ENCODE data around the gene GIGYF2. TPM values are rescaled to one million over a fixed set of nuclear protein-coding genes. Genes with fewer than 3 reads are reported as not detected.

GIGYF2 gene
- total RNA-seq, 1 donor from 2014 or later = 46.7 TPM

GRCh38 chr2:232791518-232791917, 94.4 kb downstream of the GIGYF2 start:
- H3K36me3 ChIP-seq (ENCODE audit: control insufficient read depth, insufficient read depth, low read length) = peaks cover 2% of the 10 kb centered on the region
- TF ChIP-seq CTCF (IDR thresholded peaks at IDR 0.05; ENCODE audit: insufficient read depth, low read length, poor library complexity, severe bottlenecking) = no peak
- no peak overlapping the region for H3K4me3 ChIP-seq (ENCODE audit: low read depth, low read length)
- H3K27me3 ChIP-seq (ENCODE audit: control insufficient read depth, insufficient read depth, low read length) = no peaks in the 10 kb centered on the region
- DNase-seq (ENCODE audit: low read depth) = no peak

- peaks cover 2% of the 10 kb centered on the region for H3K36me3 ChIP-seq (ENCODE audit: control insufficient read depth, insufficient read depth, low read length)
- H3K4me3 ChIP-seq (ENCODE audit: low read depth, low read length) = no peak overlapping the region
- TF ChIP-seq CTCF (IDR thresholded peaks at IDR 0.05; ENCODE audit: insufficient read depth, low read length, poor library complexity, severe bottlenecking) = no peak
- DNase-seq (ENCODE audit: low read depth) = no peak
- no peaks in the 10 kb centered on the region for H3K27me3 ChIP-seq (ENCODE audit: control insufficient read depth, insufficient read depth, low read length)
These were observed 96.1 kb downstream of the GIGYF2 start for GRCh38 chr2:232793271-232793670.

- no peak for TF ChIP-seq CTCF (IDR thresholded peaks at IDR 0.05; ENCODE audit: insufficient read depth, low read length, poor library complexity, severe bottlenecking)
- H3K4me3 ChIP-seq (ENCODE audit: low read depth, low read length) = no peak overlapping the region
- H3K27me3 ChIP-seq (ENCODE audit: control insufficient read depth, insufficient read depth, low read length) = no peaks in the 10 kb centered on the region
- H3K36me3 ChIP-seq (ENCODE audit: control insufficient read depth, insufficient read depth, low read length) = peaks cover 2% of the 10 kb centered on the region
- no peak for DNase-seq (ENCODE audit: low read depth)
These were observed 97.8 kb downstream of the GIGYF2 start for GRCh38 chr2:232794981-232795380.

- Histone ChIP-seq H3K27me3 (ENCODE audit: control insufficient read depth, insufficient read depth, low read length) (no peaks in the 10 kb centered on the region), H3K4me3 (ENCODE audit: low read depth, low read length) (no peak overlapping the region), H3K36me3 (ENCODE audit: control insufficient read depth, insufficient read depth, low read length) (peaks cover 2% of the 10 kb centered on the region)
- no peak for DNase-seq (ENCODE audit: low read depth)
- TF ChIP-seq CTCF (IDR thresholded peaks at IDR 0.05; ENCODE audit: insufficient read depth, low read length, poor library complexity, severe bottlenecking) = no peak
These were observed 98.8 kb downstream of the GIGYF2 start for GRCh38 chr2:232795920-232796319.

- H3K36me3 ChIP-seq (ENCODE audit: control insufficient read depth, insufficient read depth, low read length) = no peaks in the 10 kb centered on the region
- TF ChIP-seq CTCF (IDR thresholded peaks at IDR 0.05; ENCODE audit: insufficient read depth, low read length, poor library complexity, severe bottlenecking) = no peak
- no peak for DNase-seq (ENCODE audit: low read depth)
These were observed 101.1 kb downstream of the GIGYF2 start for GRCh38 chr2:232798187-232798586.

GRCh38 chr2:232800166-232800565, 103.0 kb downstream of the GIGYF2 start:
- no peaks in the 10 kb centered on the region for H3K27me3 ChIP-seq (ENCODE audit: control insufficient read depth, insufficient read depth, low read length)
- no peak overlapping the region for H3K4me3 ChIP-seq (ENCODE audit: low read depth, low read length)
- TF ChIP-seq CTCF (IDR thresholded peaks at IDR 0.05; ENCODE audit: insufficient read depth, low read length, poor library complexity, severe bottlenecking) = no peak
- H3K36me3 ChIP-seq (ENCODE audit: control insufficient read depth, insufficient read depth, low read length) = no peaks in the 10 kb centered on the region
- no peak for DNase-seq (ENCODE audit: low read depth)

More at GRCh38 chr2:232798187-232798586, 101.1 kb downstream of the GIGYF2 start:
- no peak overlapping the region for H3K4me3 ChIP-seq (ENCODE audit: low read depth, low read length)
- H3K27me3 ChIP-seq (ENCODE audit: control insufficient read depth, insufficient read depth, low read length) = no peaks in the 10 kb centered on the region
